HG02610 (cell line): ENCODE results near the gene SMARCD1.
"Not testable (repeated sequence)": the region's sequence is repeated elsewhere in the genome, so short reads cannot be mapped to it uniquely, and the experiment has no call there.

Source experiments
- ATAC-seq: cut with Tn5 transposase; IDR thresholded peaks from one replicate; pipeline ENCODE4 v1.9.1; 2021; ENCODE audit warnings: mild to moderate bottlenecking, moderate library complexity; ENCODE audit not compliant: unreplicated experiment

The SMARCD1 gene

DNA sequence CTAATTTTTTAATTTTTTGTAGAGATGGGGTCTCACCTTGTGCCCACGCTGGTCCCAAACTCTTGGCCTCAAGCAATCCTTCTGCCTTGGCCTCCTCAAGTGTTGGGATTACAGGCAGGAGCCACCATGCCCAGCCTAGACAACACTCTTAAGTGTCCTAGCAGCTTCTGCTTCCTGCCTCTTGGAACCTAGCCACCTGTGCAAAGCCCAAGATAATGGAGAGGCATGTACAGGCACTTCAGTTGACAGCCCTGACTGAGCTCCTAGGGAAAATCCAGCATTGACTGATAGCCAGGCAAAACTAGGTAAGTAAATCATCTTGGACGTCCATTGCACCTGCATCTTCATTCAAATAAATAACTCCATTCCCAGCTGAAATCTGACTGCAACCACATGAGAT lies 42.4 kb downstream of the SMARCD1 start:
- no peak for ATAC-seq

DNA sequence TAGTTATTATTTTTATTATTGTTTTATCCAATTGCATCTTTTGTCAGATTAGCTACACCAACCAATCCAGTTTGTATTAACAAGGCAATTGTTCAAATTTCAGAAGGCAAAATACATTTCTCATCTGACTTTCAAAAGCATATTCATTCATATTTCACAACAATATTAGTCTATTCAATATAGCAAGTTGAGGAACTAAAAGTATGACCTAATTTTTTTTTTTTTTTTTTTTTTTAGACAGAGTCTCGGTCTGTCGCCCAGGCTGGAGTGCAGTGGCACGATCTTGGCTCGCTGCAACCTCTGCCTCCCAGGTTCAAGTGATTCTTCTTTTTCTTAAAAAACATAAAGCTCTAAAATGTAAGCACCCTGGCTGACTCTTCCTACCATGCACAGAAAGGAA lies 44.1 kb downstream of the SMARCD1 start:
- no peak for ATAC-seq

DNA sequence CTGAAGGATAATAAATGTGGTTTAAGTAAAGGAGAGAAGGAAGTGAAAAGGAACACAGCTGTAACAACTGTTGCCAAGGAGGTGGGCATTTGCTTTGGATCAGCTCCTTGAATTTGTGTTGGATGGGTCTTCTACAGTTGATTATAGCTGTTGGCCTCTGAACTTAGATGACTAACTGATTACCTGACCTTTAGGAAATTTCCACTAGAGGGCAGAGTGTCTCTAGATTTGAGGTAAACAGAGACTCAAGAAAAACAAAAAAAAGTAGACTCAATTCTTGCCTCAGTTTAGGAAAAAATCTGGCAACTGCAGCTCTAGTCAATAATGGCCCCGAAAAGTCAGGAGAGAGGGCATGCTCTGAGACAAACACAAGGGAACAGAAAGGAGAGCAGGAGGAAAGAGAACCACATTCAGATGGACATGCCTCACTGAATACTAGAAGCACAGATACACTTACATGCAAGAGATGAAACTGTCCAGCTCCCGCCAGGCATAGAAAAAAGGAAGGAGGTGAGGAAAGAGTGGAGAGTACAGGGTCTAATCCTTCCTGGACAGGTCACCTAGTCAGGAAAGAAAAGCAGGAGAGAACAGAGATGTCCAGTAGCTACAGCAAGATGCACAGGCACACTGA lies 47.5 kb downstream of the SMARCD1 start:
- ATAC-seq, result no peak

DNA sequence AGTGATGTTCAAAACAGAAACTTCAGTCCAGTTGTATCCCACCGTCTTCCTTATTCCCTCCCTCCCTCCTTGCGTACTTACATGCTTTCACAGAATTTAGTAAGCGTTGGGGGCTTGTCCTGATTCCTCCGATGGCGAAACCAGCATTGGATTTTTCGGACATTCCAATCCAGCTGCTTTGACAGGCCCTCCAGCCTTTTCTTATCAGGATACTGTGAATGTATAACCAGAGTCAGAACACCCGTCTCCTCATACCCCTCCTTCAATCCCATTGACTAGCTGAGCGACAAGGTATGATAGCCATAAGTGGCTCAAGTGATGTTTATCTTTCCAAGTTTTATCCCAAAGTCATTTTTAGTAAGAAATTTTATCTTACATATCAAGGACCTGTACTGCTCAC lies 57.9 kb downstream of the SMARCD1 start:
- no peak for ATAC-seq

DNA sequence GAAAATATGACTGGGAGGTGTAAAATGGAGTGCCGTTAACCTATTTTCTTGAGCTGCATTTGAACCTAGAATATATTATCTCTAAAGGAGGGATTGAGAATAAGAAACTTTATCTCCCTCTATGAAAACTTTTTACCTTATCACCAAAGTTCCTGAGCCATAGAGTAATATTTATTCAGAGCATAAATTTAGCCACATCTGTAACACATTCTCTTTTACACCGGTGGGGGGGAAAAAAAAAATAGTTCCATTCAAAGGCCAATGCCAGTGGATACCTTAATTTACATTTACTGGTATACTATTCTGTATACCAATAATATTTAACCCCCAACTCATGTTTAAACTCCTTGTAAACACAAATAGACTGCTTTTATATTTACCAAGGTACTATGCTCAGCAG lies 60.3 kb downstream of the SMARCD1 start:
- no peak for ATAC-seq

DNA sequence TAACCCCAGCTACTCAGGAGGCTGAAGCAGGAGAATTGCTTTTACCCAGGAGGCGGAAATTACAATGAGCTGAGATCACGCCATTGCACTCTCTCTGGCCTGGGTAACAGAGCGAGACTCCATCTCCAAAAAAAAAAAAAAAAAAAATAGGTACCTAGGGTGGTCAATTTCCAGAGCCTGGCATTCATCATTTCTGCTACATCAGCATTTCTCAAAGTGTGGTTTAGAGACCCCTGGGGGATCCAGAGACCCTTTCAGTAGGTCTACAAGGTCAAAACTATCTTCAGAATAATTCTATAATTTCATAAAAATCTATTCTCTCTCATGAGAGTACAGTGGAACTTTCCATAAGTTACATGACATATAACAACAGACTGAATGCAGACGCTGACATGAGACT lies 62.1 kb downstream of the SMARCD1 start:
- no peak for ATAC-seq

DNA sequence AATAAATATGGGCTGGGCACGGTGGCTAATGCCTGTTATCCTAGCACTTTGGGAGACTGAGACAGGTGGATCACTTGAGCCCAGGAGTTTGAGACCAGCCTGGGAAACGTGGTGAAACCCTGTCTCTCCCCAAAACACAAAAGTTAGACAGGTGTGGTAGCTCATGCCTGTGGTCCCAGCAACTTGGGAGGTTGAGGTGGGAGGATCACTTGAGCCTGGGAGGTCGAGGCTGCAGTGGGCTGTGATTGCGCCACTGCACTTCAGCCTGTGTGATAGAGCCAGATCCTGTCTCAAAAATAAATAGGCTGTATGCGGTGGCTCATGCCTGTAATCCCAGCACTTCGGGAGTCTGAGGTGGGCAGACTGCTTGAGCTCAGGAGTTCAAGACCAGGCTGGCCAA lies 62.9 kb downstream of the SMARCD1 start:
- ATAC-seq, result not testable (repeated sequence)

DNA sequence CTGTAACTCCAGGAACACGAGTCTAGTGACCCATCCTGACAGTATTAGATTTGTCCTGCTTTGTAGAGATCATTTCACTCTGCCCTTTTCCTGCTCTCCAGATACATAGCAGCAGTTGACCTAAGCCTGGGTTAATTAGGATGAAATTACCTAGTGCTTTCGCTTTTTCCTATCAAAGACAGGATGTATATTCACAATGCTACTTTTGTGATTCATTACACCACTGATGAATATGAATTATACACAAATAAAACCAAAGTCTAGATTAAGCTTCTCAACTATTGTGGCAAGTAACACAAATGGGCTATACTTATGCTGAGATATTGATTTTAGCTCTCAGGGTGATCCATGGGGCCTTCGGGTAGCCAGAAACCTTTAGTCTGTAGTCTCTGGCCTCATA lies 64.2 kb downstream of the SMARCD1 start:
- ATAC-seq, result no peak
